ENCODE measurements around the gene MILR1. TPM values are rescaled to one million over a fixed set of nuclear protein-coding genes. Genes with fewer than 3 reads are reported as not detected.

MILR1 gene
- total and polyA plus RNA-seq, 2 experiments from 2014 or later = not detected

- no peaks in the 10 kb centered on the region for H3K9me3 ChIP-seq (ENCODE audit: low read depth)
- H3K36me3 ChIP-seq = peaks cover 40% of the 10 kb centered on the region
- H3K27ac ChIP-seq = no peak overlapping the region
- H3K27me3 ChIP-seq = no peaks in the 10 kb centered on the region
- TF ChIP-seq CTCF (IDR thresholded peaks at IDR 0.05; ENCODE audit: low read depth, low read length) = no peak
- H3K4me1 ChIP-seq (ENCODE audit: low read depth) = no peaks in the 10 kb centered on the region
- no peak overlapping the region for H3K4me3 ChIP-seq
- DNase-seq (ENCODE audit: low read depth in 1 of 2, low spot score in 1 of 2) = no peak
Observed at GRCh38 chr17:64484380-64484779, 35.5 kb downstream of the MILR1 start.

GRCh38 chr17:64488301-64488700 lies 39.4 kb downstream of the MILR1 start:
- Histone ChIP-seq H3K4me1 (ENCODE audit: low read depth) (no peaks in the 10 kb centered on the region), H3K9me3 (ENCODE audit: low read depth) (no peaks in the 10 kb centered on the region), H3K4me3 (no peak overlapping the region), H3K27me3 (no peaks in the 10 kb centered on the region), H3K36me3 (peaks cover 46% of the 10 kb centered on the region), H3K27ac (no peak overlapping the region)
- no peak for TF ChIP-seq CTCF (IDR thresholded peaks at IDR 0.05; ENCODE audit: low read depth, low read length)
- DNase-seq (ENCODE audit: low read depth in 1 of 2, low spot score in 1 of 2) = no peak

GRCh38 chr17:64491034-64491860 lies 42.3 kb downstream of the MILR1 start:
- no peak overlapping the region for H3K4me3 ChIP-seq
- H3K9me3 ChIP-seq (ENCODE audit: low read depth) = no peaks in the 10 kb centered on the region
- H3K27me3 ChIP-seq = no peaks in the 10 kb centered on the region
- peaks cover 11% of the 10 kb centered on the region for H3K4me1 ChIP-seq (ENCODE audit: low read depth)
- DNase-seq (ENCODE audit: low read depth in 1 of 2, low spot score in 1 of 2) = peak in 1 of 2 donors; percentile 67
- peaks cover 34% of the 10 kb centered on the region for H3K36me3 ChIP-seq
- TF ChIP-seq CTCF (IDR thresholded peaks at IDR 0.05; ENCODE audit: low read depth, low read length) = peak; percentile 75
- H3K27ac ChIP-seq = no peak overlapping the region

GRCh38 chr17:64491994-64492393 lies 43.1 kb downstream of the MILR1 start:
- H3K36me3 ChIP-seq = peaks cover 34% of the 10 kb centered on the region
- TF ChIP-seq CTCF (IDR thresholded peaks at IDR 0.05; ENCODE audit: low read depth, low read length) = no peak
- H3K9me3 ChIP-seq (ENCODE audit: low read depth) = no peaks in the 10 kb centered on the region
- peaks cover 11% of the 10 kb centered on the region for H3K4me1 ChIP-seq (ENCODE audit: low read depth)
- H3K4me3 ChIP-seq = no peak overlapping the region
- H3K27me3 ChIP-seq = no peaks in the 10 kb centered on the region
- no peak for DNase-seq (ENCODE audit: low read depth in 1 of 2, low spot score in 1 of 2)
- no peak overlapping the region for H3K27ac ChIP-seq

GRCh38 chr17:64492481-64493109 lies 43.7 kb downstream of the MILR1 start:
- H3K27me3 ChIP-seq = no peaks in the 10 kb centered on the region
- peaks cover 34% of the 10 kb centered on the region for H3K36me3 ChIP-seq
- H3K4me3 ChIP-seq = no peak overlapping the region
- DNase-seq (ENCODE audit: low read depth in 1 of 2, low spot score in 1 of 2) = peak in 1 of 2 donors; percentile 41
- H3K27ac ChIP-seq = no peak overlapping the region
- no peaks in the 10 kb centered on the region for H3K9me3 ChIP-seq (ENCODE audit: low read depth)
- H3K4me1 ChIP-seq (ENCODE audit: low read depth) = peaks cover 11% of the 10 kb centered on the region
- TF ChIP-seq CTCF (IDR thresholded peaks at IDR 0.05; ENCODE audit: low read depth, low read length) = peak; percentile 54

Measured in cardiac muscle cell (in vitro differentiated cells and primary cell).